ENCODE measurements around the gene NKAIN2.

NKAIN2 gene

DNA sequence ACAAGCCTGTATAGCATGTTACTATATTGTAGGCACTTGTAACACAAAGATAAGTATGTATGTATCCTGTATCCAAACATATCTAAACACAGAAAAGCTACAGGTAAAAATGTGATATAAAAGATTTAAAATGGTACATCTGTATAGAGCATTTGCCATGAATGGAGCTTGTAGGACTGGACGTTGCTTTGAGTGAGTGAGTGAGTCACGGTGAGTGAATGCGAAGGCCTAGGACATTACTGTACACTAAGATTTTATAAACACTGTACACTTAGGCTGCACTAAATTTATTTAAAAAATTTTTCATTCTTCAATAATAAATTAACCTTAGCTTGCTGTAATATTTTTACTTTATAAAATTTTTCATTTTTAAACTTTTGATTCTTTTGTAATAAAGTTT lies 136.9 kb downstream of the NKAIN2 start:
- Histone ChIP-seq H3K4me3 (ENCODE audit: low read depth in 1 of 2, low read length in 1 of 2) (no peak overlapping the region), H3K36me3 (no peaks in the 10 kb centered on the region)
- TF ChIP-seq, protein P1, sequence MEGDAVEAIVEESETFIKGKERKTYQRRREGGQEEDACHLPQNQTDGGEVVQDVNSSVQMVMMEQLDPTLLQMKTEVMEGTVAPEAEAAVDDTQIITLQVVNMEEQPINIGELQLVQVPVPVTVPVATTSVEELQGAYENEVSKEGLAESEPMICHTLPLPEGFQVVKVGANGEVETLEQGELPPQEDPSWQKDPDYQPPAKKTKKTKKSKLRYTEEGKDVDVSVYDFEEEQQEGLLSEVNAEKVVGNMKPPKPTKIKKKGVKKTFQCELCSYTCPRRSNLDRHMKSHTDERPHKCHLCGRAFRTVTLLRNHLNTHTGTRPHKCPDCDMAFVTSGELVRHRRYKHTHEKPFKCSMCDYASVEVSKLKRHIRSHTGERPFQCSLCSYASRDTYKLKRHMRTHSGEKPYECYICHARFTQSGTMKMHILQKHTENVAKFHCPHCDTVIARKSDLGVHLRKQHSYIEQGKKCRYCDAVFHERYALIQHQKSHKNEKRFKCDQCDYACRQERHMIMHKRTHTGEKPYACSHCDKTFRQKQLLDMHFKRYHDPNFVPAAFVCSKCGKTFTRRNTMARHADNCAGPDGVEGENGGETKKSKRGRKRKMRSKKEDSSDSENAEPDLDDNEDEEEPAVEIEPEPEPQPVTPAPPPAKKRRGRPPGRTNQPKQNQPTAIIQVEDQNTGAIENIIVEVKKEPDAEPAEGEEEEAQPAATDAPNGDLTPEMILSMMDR (IDR thresholded peaks at IDR 0.05): no peak

DNA sequence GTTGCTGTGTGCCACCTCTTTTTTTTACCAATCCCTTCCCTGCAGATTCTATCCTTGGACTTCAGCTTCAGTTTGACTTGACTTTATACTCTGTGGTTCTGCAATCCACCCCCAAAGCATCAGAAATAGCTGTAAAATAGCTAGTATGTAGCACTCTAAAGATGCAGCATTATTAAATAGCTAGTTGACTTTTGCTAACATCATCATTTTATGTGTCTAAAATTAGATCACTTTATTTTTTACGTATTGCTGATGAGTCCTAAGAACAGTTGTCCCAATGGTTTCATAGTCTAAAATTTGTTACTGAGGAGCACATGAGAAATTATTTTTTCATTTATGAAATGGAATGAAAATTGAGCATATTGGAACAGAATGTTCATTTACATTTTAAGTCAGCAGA lies 138.2 kb downstream of the NKAIN2 start:
- H3K4me3 ChIP-seq (ENCODE audit: low read depth in 1 of 2, low read length in 1 of 2): no peak overlapping the region
- H3K9me3 ChIP-seq: no peaks in the 10 kb centered on the region
- TF ChIP-seq, protein P1 (IDR thresholded peaks at IDR 0.05): no peak
- no peak overlapping the region for H3K27ac ChIP-seq
- no peaks in the 10 kb centered on the region for H3K36me3 ChIP-seq
- H3K4me1 ChIP-seq (ENCODE audit: control insufficient read depth in 1 of 2, insufficient read depth in 1 of 2, low read depth in 1 of 2, low read length in 1 of 2): no peaks in the 10 kb centered on the region
- no peaks in the 10 kb centered on the region for H3K27me3 ChIP-seq

More for the DNA sequence above, 136.9 kb downstream of the NKAIN2 start:
- Histone ChIP-seq H3K9me3 (no peaks in the 10 kb centered on the region), H3K27me3 (no peaks in the 10 kb centered on the region), H3K4me1 (ENCODE audit: control insufficient read depth in 1 of 2, insufficient read depth in 1 of 2, low read depth in 1 of 2, low read length in 1 of 2) (no peaks in the 10 kb centered on the region), H3K27ac (no peak overlapping the region)

DNA sequence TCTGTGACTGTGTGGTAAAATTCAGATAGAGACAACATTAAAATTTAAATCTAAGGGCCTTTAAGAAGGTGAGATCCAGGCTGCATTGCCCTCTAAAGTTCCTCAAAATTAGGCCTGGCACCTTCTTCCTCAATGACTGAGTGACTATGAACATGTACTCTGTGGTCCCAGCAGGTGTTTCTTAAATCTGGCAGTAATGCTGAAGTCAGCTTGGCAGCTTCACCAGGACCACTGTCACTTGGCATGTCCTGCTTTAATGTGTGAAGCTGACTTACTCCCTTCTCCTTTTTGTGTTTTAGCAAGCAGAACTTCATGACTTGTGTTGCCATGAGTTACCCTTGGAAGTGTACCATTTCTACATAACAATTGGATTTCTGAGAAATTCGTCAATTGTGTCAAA lies 141.7 kb downstream of the NKAIN2 start:
- H3K27ac ChIP-seq: no peak overlapping the region
- TF ChIP-seq, protein P1 (IDR thresholded peaks at IDR 0.05): no peak
- H3K9me3 ChIP-seq: no peaks in the 10 kb centered on the region
- H3K36me3 ChIP-seq: no peaks in the 10 kb centered on the region
- H3K4me3 ChIP-seq (ENCODE audit: low read depth in 1 of 2, low read length in 1 of 2): no peak overlapping the region
- no peaks in the 10 kb centered on the region for H3K4me1 ChIP-seq (ENCODE audit: control insufficient read depth in 1 of 2, insufficient read depth in 1 of 2, low read depth in 1 of 2, low read length in 1 of 2)
- no peaks in the 10 kb centered on the region for H3K27me3 ChIP-seq

DNA sequence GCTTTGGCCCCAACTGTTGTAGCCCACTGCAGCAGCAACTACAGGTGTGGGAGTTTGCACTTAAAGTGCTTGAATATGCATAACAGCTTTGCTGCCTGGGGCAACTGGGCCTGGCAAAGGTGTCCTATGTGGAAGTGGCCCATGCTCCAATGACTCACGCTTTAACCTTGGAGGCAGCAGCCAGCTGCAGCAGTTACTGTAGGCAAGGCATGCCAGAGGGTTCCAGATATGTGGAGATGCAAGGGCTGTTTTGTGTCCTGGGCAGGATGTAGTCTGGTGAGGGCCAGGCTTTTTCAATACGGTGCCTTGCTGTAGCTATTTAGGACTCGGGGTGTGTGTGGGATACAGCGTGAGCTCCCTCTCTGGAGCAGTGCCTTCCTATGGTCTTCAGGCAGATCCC lies 150.3 kb downstream of the NKAIN2 start:
- no peaks in the 10 kb centered on the region for H3K27me3 ChIP-seq
- no peaks in the 10 kb centered on the region for H3K9me3 ChIP-seq
- TF ChIP-seq, protein P1 (IDR thresholded peaks at IDR 0.05): no peak
- no peaks in the 10 kb centered on the region for H3K4me1 ChIP-seq (ENCODE audit: control insufficient read depth in 1 of 2, insufficient read depth in 1 of 2, low read depth in 1 of 2, low read length in 1 of 2)
- H3K36me3 ChIP-seq: no peaks in the 10 kb centered on the region
- no peak overlapping the region for H3K27ac ChIP-seq
- no peak overlapping the region for H3K4me3 ChIP-seq (ENCODE audit: low read depth in 1 of 2, low read length in 1 of 2)

DNA sequence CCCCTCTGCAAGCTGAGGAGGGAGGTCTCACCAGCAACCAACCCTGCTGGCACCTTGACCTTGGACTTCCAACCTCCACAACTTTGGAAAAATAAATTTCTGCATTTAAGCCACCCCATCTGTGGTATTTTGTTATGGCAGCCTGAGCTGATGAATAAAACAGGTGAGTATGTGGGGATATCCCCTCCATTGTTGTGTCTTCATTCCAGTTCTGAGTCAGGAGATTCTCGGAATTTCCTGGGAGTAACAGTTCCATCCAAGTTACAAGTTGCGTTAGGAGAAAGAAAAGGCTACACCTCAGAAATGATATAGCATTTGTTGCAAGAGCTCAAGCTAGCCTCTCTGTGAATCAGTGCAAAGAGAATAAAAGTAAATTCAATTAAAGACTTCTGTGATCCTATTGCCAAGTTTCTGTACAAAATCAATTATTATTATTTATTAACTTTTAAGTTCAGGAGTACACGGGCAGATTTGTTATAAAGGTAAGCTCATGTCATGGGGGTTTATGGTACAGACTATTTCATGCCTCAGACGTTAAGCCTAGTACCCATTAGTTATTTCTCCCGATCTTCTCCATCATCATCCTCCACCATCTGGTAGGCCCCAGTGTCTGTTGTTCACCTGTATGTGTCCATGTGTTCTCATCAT lies 153.0 kb downstream of the NKAIN2 start:
- Histone ChIP-seq H3K36me3 (no peaks in the 10 kb centered on the region), H3K9me3 (no peaks in the 10 kb centered on the region), H3K27me3 (no peaks in the 10 kb centered on the region), H3K4me3 (ENCODE audit: low read depth in 1 of 2, low read length in 1 of 2) (no peak overlapping the region), H3K4me1 (ENCODE audit: control insufficient read depth in 1 of 2, insufficient read depth in 1 of 2, low read depth in 1 of 2, low read length in 1 of 2) (no peaks in the 10 kb centered on the region), H3K27ac (no peak overlapping the region)
- TF ChIP-seq, protein P1 (IDR thresholded peaks at IDR 0.05): no peak
